Endodermal cell (in vitro differentiated cells): ENCODE measurements around the gene KCNK13. TPM values are rescaled to one million over a fixed set of nuclear protein-coding genes. Genes with fewer than 3 reads are reported as not detected.
"Not testable (repeated sequence)": the region's sequence is repeated elsewhere in the genome, so short reads cannot be mapped to it uniquely, and the experiment has no call there.

Experiments used
- DNase-seq: peaks from one replicate; pipeline ENCODE4 v3.0.0-alpha.2; 2017
- H3K27ac ChIP-seq: 2 replicates; pipeline ENCODE4 v1.5.1; 2013; ENCODE audit warnings: mild to moderate bottlenecking, low read depth, low read length, moderate library complexity
- H3K27me3 ChIP-seq: 2 replicates; pipeline ENCODE4 v1.6.1; 2013; ENCODE audit warnings: mild to moderate bottlenecking, low read length, moderate library complexity; ENCODE audit not compliant: insufficient read depth, control insufficient read depth, poor library complexity, severe bottlenecking
- H3K36me3 ChIP-seq: 2 replicates; pipeline ENCODE4 v1.7.0; 2013; ENCODE audit warnings: mild to moderate bottlenecking, low read length, moderate library complexity; ENCODE audit not compliant: control insufficient read depth, insufficient read depth
- H3K4me1 ChIP-seq: one replicate; pipeline ENCODE4 v1.7.0; 2013; ENCODE audit warnings: low read length; ENCODE audit not compliant: control insufficient read depth, insufficient read depth
- H3K4me3 ChIP-seq: 2 replicates; pipeline ENCODE4 v1.5.1; 2013; ENCODE audit warnings: mild to moderate bottlenecking, low read length, moderate library complexity
- H3K9ac ChIP-seq: 2 replicates; pipeline ENCODE4 v1.6.1; 2013; ENCODE audit warnings: mild to moderate bottlenecking, low read length, moderate library complexity; ENCODE audit not compliant: poor library complexity, severe bottlenecking; ENCODE audit errors: extremely low read depth
- H3K9me3 ChIP-seq: 2 replicates; pipeline ENCODE4 v1.6.1; 2013; ENCODE audit warnings: mild to moderate bottlenecking, low read length, moderate library complexity; ENCODE audit not compliant: control insufficient read depth
- H3K27ac Mint-ChIP-seq: 2 replicates; pipeline ENCODE4 v1.8.0; 2020; ENCODE audit warnings: mixed read lengths
- H3K27me3 Mint-ChIP-seq: 2 replicates; pipeline ENCODE4 v1.8.0; 2021; ENCODE audit warnings: mild to moderate bottlenecking, mixed read lengths; ENCODE audit not compliant: insufficient read depth
- H3K36me3 Mint-ChIP-seq: 2 replicates; pipeline ENCODE4 v1.8.0; 2020; ENCODE audit warnings: low read depth, mixed read lengths
- H3K4me1 Mint-ChIP-seq: 2 replicates; pipeline ENCODE4 v1.8.0; 2020; ENCODE audit warnings: mixed read lengths
- H3K4me3 Mint-ChIP-seq: 2 replicates; pipeline ENCODE4 v1.8.0; 2020; ENCODE audit warnings: mild to moderate bottlenecking, moderate library complexity, mixed read lengths
- H3K9me3 Mint-ChIP-seq: 2 replicates; pipeline ENCODE4 v1.8.0; 2020; ENCODE audit warnings: mild to moderate bottlenecking, mixed read lengths
- CTCF ChIP-seq: fragments of 200-600 bp; sonication (generic); conservative IDR thresholded peaks from 2 replicates; pipeline ENCODE4 v1.5.0; 2021; ENCODE audit warnings: antibody characterized with exemption, mild to moderate bottlenecking
- WGBS, 2 experiments: methylation state at CpG; one replicate each; pipeline versions ENCODE4 v1.1.5 to v1.1.7; 2013; ENCODE audit warnings: missing lambda C conversion rate in 2 of 2, mixed read lengths in 1 of 2; ENCODE audit not compliant: insufficient coverage in 1 of 2, insufficient read length in 1 of 2; 5-methylcytosine and 5-hydroxymethylcytosine counted together
- total RNA-seq, 2 donors: library from RNA; stranded (reverse); fragmentation: NEBNext Ultra II Directional in 1 of 2; extraction: Animal tissue kit (Norgen Biotek cat#: 25700) in 1 of 2; gene quantifications; 2 replicates in 1 of 2; 3 replicates in 1 of 2; pipeline ENCODE4 v1.2.1, GENCODE V29; 2021

Gene KCNK13
- total RNA-seq, 2 donors from 2014 or later, result 0.58 to 1.3 TPM

DNA sequence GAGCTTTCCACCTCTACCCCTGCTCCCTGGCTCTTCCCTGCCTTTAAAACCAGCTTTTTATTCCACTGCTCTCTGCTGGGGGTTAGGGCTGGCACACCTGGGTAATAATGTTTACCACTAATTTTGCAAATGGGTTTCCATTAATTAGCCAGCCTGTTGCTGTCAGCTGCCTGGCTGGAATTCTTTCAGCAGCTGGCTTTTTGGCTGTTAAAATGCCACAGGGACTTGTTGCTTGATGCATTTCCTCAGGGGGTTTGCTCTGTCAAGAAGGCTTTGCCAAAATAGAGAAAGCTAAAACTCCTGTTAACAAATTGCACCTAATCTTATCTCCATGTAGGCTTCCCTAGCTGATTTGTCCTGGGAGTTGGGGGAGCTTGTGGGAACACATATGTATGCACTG, 142.7 kb downstream of the KCNK13 start:
- H3K4me3 Mint-ChIP-seq, result no peak overlapping the region

GRCh38 chr14:90213099-90213748, 151.4 kb downstream of the KCNK13 start:
- WGBS, 2 experiments, result 71 to 87% methylated on average over 4 to 7 of the region's 7 CpGs
- peaks cover 2% of the 10 kb centered on the region for H3K36me3 Mint-ChIP-seq
- Histone ChIP-seq H3K9ac (no peak overlapping the region), H3K4me3 (no peak overlapping the region), H3K36me3 (no peaks in the 10 kb centered on the region), H3K4me1 (no peaks in the 10 kb centered on the region), H3K9me3 (peaks cover 16% of the 10 kb centered on the region), H3K27me3 (peaks cover 7% of the 10 kb centered on the region), H3K27ac (no peak overlapping the region)
- no peak overlapping the region for H3K4me3 Mint-ChIP-seq
- no peaks in the 10 kb centered on the region for H3K4me1 Mint-ChIP-seq
- no peak overlapping the region for H3K27ac Mint-ChIP-seq
- H3K9me3 Mint-ChIP-seq, result peaks cover 37% of the 10 kb centered on the region
- H3K27me3 Mint-ChIP-seq, result peaks cover 23% of the 10 kb centered on the region
- no peak for TF ChIP-seq CTCF
- no peak for DNase-seq

More for the DNA sequence above, 142.7 kb downstream of the KCNK13 start:
- no peak for DNase-seq
- no peak overlapping the region for H3K27ac ChIP-seq
- Mint-ChIP-seq H3K4me1 (peaks cover 19% of the 10 kb centered on the region), H3K9me3 (peaks cover 22% of the 10 kb centered on the region), H3K36me3 (peaks cover 5% of the 10 kb centered on the region), H3K27ac (no peak overlapping the region), H3K27me3 (peaks cover 2% of the 10 kb centered on the region)
- peaks cover 19% of the 10 kb centered on the region for H3K9me3 ChIP-seq
- H3K27me3 ChIP-seq, result no peaks in the 10 kb centered on the region
- no peaks in the 10 kb centered on the region for H3K36me3 ChIP-seq
- H3K4me1 ChIP-seq, result no peaks in the 10 kb centered on the region
- H3K4me3 ChIP-seq, result no peak overlapping the region
- TF ChIP-seq CTCF, result no peak
- no peak overlapping the region for H3K9ac ChIP-seq

DNA sequence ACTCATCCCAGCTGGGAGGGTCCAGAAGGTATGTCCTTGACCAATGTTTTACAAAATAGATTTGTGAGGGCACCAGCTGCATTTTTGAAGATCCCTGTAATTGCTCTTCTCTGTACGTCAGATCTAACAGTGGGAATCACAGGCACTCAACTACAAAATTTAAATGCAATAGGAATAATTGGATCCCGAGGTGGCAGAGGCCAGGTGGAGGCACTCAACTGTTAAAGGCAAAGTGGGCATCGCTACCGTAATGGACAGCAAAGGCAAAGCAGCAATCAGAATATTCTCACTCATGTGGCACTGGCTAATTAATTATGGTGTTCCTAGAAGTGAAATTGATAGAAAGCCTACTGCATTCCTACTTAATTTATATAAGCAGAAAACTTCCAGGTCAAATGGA, 166.7 kb downstream of the KCNK13 start:
- Mint-ChIP-seq H3K4me3 (no peak overlapping the region), H3K27me3 (peaks cover 33% of the 10 kb centered on the region), H3K27ac (no peak overlapping the region), H3K36me3 (no peaks in the 10 kb centered on the region), H3K4me1 (no peaks in the 10 kb centered on the region), H3K9me3 (peaks cover 6% of the 10 kb centered on the region)
- peaks cover 1% of the 10 kb centered on the region for H3K9me3 ChIP-seq
- DNase-seq, result no peak
- H3K36me3 ChIP-seq, result no peaks in the 10 kb centered on the region
- H3K4me3 ChIP-seq, result no peak overlapping the region
- H3K27me3 ChIP-seq, result no peaks in the 10 kb centered on the region
- H3K4me1 ChIP-seq, result no peaks in the 10 kb centered on the region
- H3K9ac ChIP-seq, result no peak overlapping the region
- 76 to 92% methylated on average over 4 of the region's 4 CpGs for WGBS, 2 experiments
- H3K27ac ChIP-seq, result no peak overlapping the region
- no peak for TF ChIP-seq CTCF

DNA sequence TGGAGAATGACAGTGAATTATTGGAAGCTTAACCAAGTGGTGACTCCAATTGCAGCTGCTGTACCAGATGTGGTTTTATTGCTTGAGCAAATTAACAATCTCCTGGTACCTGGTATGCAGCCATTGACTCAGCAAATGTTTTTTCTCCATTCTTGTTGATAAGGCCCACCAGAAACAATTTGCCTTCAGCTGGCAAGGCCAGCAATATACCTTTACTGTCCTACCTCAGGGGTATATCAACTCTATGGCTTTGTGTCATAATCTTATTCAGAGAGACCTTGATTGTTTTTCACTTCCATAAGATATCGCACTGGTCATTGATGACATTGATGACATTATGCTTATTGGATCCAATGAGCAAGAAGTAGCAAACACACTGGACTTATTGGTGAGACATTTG, 168.1 kb downstream of the KCNK13 start:
- not testable (repeated sequence) for H3K27ac ChIP-seq, H3K36me3 ChIP-seq, H3K27ac Mint-ChIP-seq, H3K9me3 ChIP-seq, H3K9ac ChIP-seq, H3K4me1 Mint-ChIP-seq, DNase-seq, H3K27me3 ChIP-seq, H3K4me3 Mint-ChIP-seq, H3K4me1 ChIP-seq, H3K4me3 ChIP-seq, H3K36me3 Mint-ChIP-seq, H3K9me3 Mint-ChIP-seq
- H3K27me3 Mint-ChIP-seq, result peaks cover 27% of the 10 kb centered on the region
- 91 to 93% methylated on average over 1 of the region's 1 CpG for WGBS, 2 experiments
